HT1080 (cell line): ENCODE measurements around the gene NUDT15. TPM values are rescaled to one million over a fixed set of nuclear protein-coding genes. Genes with fewer than 3 reads are reported as not detected.
"Not testable (repeated sequence)": the region's sequence is repeated elsewhere in the genome, so short reads cannot be mapped to it uniquely, and the experiment has no call there.

Experiments used
- DNase-seq: peaks from one replicate; pipeline ENCODE4 v3.0.0-alpha.2; 2015; ENCODE audit warnings: low read depth
- total RNA-seq: library from RNA; depleted of rRNA; stranded (reverse); fragments of >200 nt; shearing (Covaris generic); gene quantifications from 2 replicates; pipeline ENCODE4 v1.2.3, GENCODE V29; 2014

Gene NUDT15
- total RNA-seq, 1 experiment from 2014 or later: 60.7 TPM

GRCh38 chr13:48042894-48043293 lies 5.4 kb downstream of the NUDT15 start:
- no peak for DNase-seq

GRCh38 chr13:48043789-48044503 lies 6.4 kb downstream of the NUDT15 start:
- DNase-seq: peak; percentile 46

- no peak for DNase-seq
Observed at GRCh38 chr13:48050550-48050949, 13.0 kb downstream of the NUDT15 start.

- DNase-seq: no peak
Observed at GRCh38 chr13:48054601-48055000, 17.1 kb downstream of the NUDT15 start.

GRCh38 chr13:48055712-48056111 lies 18.2 kb downstream of the NUDT15 start:
- no peak for DNase-seq

GRCh38 chr13:48058536-48058935 lies 21.0 kb downstream of the NUDT15 start:
- not testable (repeated sequence) for DNase-seq

- not testable (repeated sequence) for DNase-seq
Observed at GRCh38 chr13:48059951-48060350, 22.4 kb downstream of the NUDT15 start.

GRCh38 chr13:48066310-48066989 lies 28.9 kb downstream of the NUDT15 start:
- peak; percentile 78 for DNase-seq

GRCh38 chr13:48068036-48068435 lies 30.5 kb downstream of the NUDT15 start:
- DNase-seq: peak; percentile 27

- DNase-seq: no peak
Observed at GRCh38 chr13:48068952-48069351, 31.4 kb downstream of the NUDT15 start.

- no peak for DNase-seq
Observed at GRCh38 chr13:48069573-48069972, 32.0 kb downstream of the NUDT15 start.

GRCh38 chr13:48070942-48071341 lies 33.4 kb downstream of the NUDT15 start:
- DNase-seq: no peak

- no peak for DNase-seq
Observed at GRCh38 chr13:48072304-48072703, 34.8 kb downstream of the NUDT15 start.

GRCh38 chr13:48072787-48073186 lies 35.3 kb downstream of the NUDT15 start:
- no peak for DNase-seq

- no peak for DNase-seq
Observed at GRCh38 chr13:48074006-48074405, 36.5 kb downstream of the NUDT15 start.

- peak; percentile 32 for DNase-seq
Observed at GRCh38 chr13:48078251-48078656, 40.7 kb downstream of the NUDT15 start.

GRCh38 chr13:48081739-48082138 lies 44.2 kb downstream of the NUDT15 start:
- DNase-seq: no peak

- no peak for DNase-seq
Observed at GRCh38 chr13:48086272-48086671, 48.7 kb downstream of the NUDT15 start.

- DNase-seq: no peak
Observed at GRCh38 chr13:48093588-48093987, 56.1 kb downstream of the NUDT15 start.

- DNase-seq: no peak
Observed at GRCh38 chr13:48094404-48094780, 56.9 kb downstream of the NUDT15 start.

GRCh38 chr13:48094781-48095502 lies 57.4 kb downstream of the NUDT15 start, which contains the start of gene MED4:
Gene MED4 (minus strand): TSS chr13:48095104. CDS start chr13:48095078, 26 bp downstream.
- DNase-seq: peak; percentile 94

GRCh38 chr13:48096670-48097069 lies 59.1 kb downstream of the NUDT15 start:
- DNase-seq: no peak
